HT1080 (cell line): ENCODE measurements around the gene CHST11. TPM values are rescaled to one million over a fixed set of nuclear protein-coding genes. Genes with fewer than 3 reads are reported as not detected.

Experiments
- DNase-seq: peaks from one replicate; pipeline ENCODE4 v3.0.0-alpha.2; 2015; ENCODE audit warnings: low read depth
- total RNA-seq: library from RNA; depleted of rRNA; stranded (reverse); fragments of >200 nt; shearing (Covaris generic); gene quantifications from 2 replicates; pipeline ENCODE4 v1.2.3, GENCODE V29; 2014

CHST11 gene
- total RNA-seq, 1 experiment from 2014 or later: 54.3 TPM

DNA sequence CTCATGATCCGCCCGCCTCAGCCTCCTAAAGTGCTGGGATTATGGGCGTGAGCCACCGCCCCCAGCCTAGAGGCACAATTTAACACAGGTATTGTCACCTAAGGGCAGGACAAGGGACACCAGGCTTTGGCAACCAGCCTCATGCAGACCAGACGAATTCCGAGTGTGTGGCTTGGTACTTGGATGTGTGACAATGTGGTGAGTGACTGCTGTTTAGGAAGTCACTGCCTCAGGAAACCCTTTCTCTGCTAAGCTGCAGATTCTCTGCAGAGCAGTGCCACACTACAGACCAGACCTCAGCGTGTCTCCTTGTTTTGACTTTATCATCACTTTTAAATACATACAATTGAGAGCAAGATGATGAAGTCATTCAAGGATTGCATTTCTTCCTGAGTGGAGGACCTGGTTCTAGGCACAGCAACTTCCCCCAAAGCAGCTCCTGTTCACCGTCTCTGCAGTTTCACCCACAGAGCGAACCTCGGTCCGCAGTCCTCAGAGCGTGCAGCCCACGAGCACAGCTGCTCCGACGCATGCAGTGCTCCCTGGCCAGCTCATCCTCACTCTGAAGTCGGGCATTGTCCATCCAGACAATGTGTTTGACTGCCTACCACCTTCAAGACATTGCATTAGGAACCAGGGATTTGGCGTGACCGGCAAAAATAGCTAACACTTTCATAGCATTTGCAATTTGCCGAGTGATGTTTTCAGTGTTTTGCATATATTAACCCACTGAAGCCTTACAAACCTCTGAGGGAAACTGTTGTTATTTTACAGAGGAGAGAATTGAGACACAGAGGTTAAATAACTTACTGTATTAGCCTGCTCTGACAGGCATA is 235.2 kb downstream of the CHST11 start:
- no peak for DNase-seq

DNA sequence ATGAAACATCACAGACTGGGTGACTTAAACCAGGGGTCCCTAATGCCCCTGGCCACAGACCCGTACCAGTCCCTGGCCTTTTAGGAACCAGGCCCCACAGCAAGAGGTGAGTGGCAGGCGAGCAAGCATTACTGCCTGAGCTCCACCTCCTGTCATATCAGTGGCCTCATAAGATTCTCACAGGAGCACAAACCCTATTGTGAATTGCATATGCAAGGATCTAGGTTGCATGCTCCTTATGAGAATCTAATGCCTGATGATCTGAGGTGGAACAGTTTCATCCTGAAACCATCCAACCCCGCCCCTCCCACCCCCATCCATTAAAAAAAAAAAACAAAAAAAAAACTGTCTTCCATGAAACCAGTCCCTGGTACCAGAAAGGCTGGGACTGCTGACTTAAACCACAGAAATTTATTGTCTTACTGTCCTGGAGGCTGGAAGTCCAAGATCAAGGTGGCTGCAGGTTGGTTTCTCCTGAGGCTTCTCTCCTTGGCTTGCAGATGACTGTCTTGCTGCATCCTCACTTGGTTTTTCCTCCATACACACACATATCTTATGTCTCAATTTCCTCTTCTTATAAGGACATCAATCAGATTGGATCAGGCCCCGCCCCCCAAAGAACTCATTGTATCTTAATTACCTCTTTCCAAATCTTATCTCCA is 235.9 kb downstream of the CHST11 start:
- no peak for DNase-seq

- no peak for DNase-seq
Measured at GRCh38 chr12:104693493-104693892, 236.7 kb downstream of the CHST11 start.

DNA sequence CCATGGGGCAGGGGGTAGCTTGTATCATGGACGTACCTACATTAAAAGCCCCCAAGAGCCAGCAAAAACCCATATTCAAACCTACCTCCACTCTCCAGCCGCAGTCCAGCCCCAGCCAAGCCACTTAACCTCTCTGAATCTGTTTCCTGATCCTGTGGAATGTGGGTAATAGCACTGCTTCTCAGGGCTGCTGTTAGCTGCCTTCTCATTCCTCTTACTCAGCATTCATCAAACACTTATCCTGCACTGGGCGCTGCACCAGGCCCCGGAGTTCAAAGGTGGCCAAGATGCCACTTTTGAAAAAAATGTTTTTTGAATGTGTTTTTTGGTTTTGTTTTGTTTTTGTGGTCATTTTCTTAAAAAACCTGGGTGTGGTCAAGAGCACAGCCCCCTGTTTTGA is 237.4 kb downstream of the CHST11 start:
- no peak for DNase-seq

DNA sequence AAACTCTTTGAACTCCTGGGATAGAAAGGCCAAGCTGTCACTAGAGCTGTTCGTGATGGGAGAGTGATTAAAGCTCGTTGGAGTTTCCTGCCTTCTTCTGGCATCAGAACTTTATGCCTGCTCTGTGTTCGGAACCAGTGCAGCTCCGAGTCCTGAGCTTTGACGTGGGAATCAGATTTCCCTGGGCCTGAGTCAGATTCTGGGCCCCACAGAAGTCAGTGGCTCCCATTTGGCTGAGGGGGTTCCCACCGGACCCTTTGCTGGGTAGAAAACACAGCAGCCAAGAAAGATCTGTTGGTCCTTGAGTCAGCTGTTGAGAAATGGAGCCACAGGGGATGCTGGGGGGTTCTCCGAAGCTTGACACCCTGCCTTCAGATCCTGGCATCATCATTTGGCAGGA is 238.0 kb downstream of the CHST11 start:
- DNase-seq: no peak

DNA sequence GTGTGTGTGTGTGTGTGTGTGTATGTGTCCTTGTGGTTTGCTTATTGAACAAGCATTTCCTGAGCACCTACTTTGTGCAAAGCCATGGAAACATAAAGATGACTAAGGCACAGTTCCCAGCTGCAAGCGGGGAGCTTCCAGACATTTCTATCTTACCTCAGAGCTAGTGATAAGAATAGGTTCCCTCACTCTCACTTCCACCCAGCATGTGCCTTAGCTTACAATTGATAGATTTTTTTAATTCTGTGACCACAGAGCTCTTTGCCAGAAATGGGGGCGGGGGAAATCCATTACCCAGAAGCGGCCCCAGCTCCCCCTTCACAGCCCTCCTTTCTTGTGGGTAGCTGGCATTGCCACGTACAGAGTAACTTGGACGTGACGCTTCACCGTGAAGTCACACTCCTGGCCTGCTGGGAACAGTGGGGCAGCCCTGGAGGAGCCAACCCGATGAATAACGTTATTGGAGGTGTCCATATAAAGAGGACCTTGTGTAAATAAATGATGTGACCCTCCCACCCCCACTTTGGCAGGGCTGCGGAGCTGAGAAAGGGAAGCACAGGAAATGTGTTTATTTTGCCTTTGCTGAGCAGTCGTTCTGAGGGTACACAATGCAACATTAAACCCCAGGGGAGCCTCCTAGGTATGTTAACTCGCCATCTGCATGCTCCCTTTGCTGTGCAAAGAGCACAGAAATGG is 238.9 kb downstream of the CHST11 start:
- DNase-seq: peak; percentile 88

GRCh38 chr12:104697186-104697585 is 240.4 kb downstream of the CHST11 start:
- no peak for DNase-seq

DNA sequence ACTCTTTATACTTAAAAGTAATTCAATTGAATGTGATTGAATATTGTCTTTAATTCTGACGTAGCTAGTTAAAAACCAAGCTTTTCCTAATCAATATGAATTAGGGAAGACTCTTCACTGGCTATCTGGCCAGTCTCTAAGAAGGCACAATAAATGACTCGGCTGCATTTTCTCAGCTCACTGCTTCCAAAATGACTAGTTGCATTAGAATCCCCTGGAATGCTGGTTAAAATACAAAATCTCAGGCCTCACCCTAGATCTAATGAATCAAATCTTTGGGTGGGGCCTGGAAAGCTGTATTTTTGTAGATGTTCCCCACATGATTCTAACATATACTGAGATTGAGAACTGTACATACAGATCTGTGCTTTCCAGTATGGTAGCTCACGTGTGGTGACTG is 242.1 kb downstream of the CHST11 start:
- DNase-seq: no peak

DNA sequence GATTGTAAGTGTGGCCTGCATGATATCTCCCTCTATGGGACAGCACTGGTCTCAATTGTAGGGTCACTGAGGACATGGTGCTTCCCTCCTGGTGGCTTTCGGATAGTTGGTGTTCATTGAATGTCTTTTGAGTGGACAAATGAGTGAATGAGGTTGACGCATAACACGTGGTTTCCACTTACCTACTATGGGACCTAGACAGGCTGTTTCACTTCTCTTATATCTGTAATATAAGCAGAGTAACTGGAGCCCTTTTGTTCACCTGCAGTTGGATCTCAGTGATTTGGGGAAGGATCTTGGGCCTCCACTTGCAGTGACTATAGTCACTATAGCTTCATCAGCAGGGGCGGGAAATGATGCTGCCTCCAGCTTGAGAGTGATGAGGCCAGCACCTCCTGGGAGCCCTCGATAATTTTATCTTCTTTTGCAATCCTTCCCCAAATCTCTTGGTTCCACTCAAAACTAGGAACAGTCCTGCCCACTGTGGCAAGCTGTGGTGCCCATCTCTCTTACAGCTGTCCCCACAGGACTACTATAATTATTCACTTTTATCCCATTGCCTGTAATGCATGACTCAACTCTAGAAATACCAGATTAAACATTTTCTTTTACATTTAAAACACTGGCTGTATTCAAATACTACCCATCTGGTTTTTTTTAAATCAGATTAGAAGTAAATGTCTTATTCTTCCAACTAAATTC is 242.9 kb downstream of the CHST11 start:
- no peak for DNase-seq

DNA sequence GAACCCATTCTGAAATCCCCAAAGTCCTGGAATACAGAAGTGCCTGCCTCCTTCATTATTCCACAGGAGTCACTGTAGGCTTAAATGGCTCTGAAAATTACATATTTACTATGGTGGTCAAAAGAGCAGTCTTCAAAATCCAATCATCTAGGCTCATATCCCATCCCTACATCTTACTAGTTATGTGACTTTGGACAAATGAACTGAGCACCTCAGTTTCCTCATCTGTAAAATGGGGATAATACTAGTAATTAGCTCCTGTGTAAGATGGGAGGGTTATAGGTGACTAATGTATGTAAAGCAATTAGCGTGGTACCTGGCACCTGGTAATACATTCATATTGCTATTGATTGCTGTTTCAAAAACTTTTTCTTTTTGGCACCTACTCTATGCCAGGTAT is 243.6 kb downstream of the CHST11 start:
- DNase-seq: no peak

- no peak for DNase-seq
Measured at GRCh38 chr12:104701301-104701700, 244.6 kb downstream of the CHST11 start.

DNA sequence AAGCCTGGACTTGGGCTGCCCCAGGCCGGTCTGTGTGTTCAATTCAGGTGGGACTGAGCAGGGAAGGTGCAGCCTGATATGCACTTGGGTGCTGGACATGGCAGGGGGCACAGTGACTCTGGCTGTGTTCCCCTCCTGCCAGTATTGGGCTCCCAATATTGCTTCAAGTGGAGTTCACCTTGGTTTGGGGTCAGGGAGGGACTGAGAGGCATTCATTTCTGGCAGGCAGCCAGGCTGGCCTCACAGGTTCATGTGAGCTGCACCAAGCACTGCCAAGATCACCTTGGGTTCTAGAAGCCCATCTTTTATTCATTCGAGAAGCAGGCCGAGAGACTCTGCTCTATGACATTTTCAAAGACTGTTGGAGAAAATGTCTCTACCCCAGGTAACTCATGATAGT is 245.0 kb downstream of the CHST11 start:
- DNase-seq: no peak

GRCh38 chr12:104702565-104703139 is 245.9 kb downstream of the CHST11 start:
- no peak for DNase-seq

GRCh38 chr12:104703372-104703771 is 246.6 kb downstream of the CHST11 start:
- DNase-seq: no peak

DNA sequence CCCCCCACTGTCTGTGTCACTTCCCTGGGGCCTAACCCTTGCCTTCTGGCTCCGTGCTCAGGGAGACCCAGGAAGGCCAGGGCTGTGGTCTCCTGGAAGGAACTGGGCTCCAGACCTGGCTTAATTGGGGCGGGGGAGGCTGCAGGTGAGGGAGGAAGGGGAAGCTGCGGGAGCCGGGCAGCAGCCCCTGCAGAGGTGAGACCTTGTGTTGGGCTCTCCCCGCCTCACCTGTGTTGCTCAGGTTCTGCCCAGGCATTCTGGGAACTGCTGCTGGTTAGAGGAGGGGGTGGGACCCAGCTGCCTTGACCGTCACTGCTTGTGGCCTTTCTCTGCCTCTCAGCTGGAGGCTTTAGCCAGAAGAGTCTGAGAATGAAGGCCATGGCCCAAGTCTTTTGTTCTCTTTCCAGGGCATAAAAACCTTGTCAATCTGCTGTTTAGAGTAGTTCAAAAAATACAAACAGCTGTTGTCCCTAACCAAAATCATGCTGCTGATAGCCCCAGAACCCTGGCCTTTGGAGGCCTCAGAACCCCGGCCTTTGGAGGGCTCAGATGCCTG is 247.6 kb downstream of the CHST11 start:
- no peak for DNase-seq

GRCh38 chr12:104707194-104707593 is 250.4 kb downstream of the CHST11 start:
- no peak for DNase-seq

GRCh38 chr12:104707794-104708558 is 251.2 kb downstream of the CHST11 start:
- no peak for DNase-seq

DNA sequence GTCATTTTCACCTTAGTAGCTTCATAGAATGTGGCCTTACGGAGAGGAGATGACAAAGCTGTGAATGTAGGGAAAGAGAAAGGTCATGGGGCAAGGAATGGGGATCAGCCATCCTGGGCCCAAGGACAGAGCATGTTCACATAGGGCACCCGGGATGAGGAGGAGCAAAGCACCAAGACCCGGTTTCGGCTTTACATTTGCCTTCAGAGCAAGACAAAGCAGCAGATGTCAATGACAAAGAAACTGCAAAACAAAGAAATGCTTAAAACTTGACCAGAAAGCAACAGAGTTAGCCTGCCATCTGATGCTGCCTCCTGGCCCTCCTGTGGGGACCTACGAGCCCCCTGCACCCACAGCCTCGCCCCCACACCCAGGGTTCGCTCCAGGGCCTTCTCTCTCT is 252.1 kb downstream of the CHST11 start:
- no peak for DNase-seq

GRCh38 chr12:104709692-104710435 is 253.1 kb downstream of the CHST11 start:
- no peak for DNase-seq
